NB4 (cell line): ENCODE measurements around the gene AZU1.

ENCODE experiments used
- DNase-seq: peaks from one replicate; pipeline ENCODE4 v3.0.0; 2010; ENCODE audit warnings: low read depth
- H3K4me3 ChIP-seq: one replicate; pipeline ENCODE4 v1.5.1; 2011; ENCODE audit warnings: mild to moderate bottlenecking, low read depth, low read length, moderate library complexity
- CTCF ChIP-seq: IDR thresholded peaks from one replicate; pipeline ENCODE4 v1.5.1; 2012; ENCODE audit warnings: low read depth, low read length
- MAX ChIP-seq: IDR thresholded peaks from 2 replicates; pipeline ENCODE4 v1.6.1; 2011; ENCODE audit warnings: low read depth, low read length
- MYC ChIP-seq: IDR thresholded peaks from 2 replicates; pipeline ENCODE4 v1.6.1; 2011; ENCODE audit warnings: low read depth, low read length
- POLR2A ChIP-seq: IDR thresholded peaks from 2 replicates; pipeline ENCODE4 v1.6.1; 2011; ENCODE audit warnings: mild to moderate bottlenecking; ENCODE audit not compliant: insufficient read length; ENCODE audit errors: extremely low read depth

Gene AZU1

GRCh38 chr19:796692-797527, 30.7 kb upstream of the AZU1 start, which contains the start of gene PTBP1:
TSS of gene PTBP1 (plus strand) at chr19:797452. CDS start at chr19:797498, 46 bp downstream.
- TF ChIP-seq POLR2A: peak; percentile 67
- TF ChIP-seq CTCF: no peak
- TF ChIP-seq MAX: peak; percentile 97
- TF ChIP-seq MYC: peak; percentile 98
- peak within 1 kb of the TSS; percentile 95 for H3K4me3 ChIP-seq
- peak; percentile 99 for DNase-seq

GRCh38 chr19:797528-798414, 29.9 kb upstream of the AZU1 start:
- TF ChIP-seq CTCF (no peak), POLR2A (no peak), MAX (peak; percentile 55), MYC (peak; percentile 69)
- peak overlapping the region; percentile 95 for H3K4me3 ChIP-seq
- DNase-seq: peak; percentile 87

GRCh38 chr19:798415-799075, 29.1 kb upstream of the AZU1 start:
- no peak for TF ChIP-seq MAX
- no peak for TF ChIP-seq CTCF
- no peak for TF ChIP-seq POLR2A
- TF ChIP-seq MYC: no peak
- peak; percentile 19 for DNase-seq
- H3K4me3 ChIP-seq: peak overlapping the region; percentile 95

- peak; percentile 50 for DNase-seq
- H3K4me3 ChIP-seq: peak overlapping the region; percentile 95
- TF ChIP-seq CTCF: no peak
- no peak for TF ChIP-seq MYC
- TF ChIP-seq MAX: no peak
- TF ChIP-seq POLR2A: no peak
Measured at GRCh38 chr19:799076-799881, 28.4 kb upstream of the AZU1 start.
